GM12874 (cell line): ENCODE results near the gene GIMAP8.

Experiments
- TF ChIP-seq, protein P1 (sequence below): IDR thresholded peaks from 2 replicates; pipeline ENCODE4 v1.5.1; 2011; ENCODE audit warnings: low read depth, mild to moderate bottlenecking, control low read depth, low read length, moderate library complexity; ENCODE audit not compliant: insufficient read depth

The GIMAP8 gene

DNA sequence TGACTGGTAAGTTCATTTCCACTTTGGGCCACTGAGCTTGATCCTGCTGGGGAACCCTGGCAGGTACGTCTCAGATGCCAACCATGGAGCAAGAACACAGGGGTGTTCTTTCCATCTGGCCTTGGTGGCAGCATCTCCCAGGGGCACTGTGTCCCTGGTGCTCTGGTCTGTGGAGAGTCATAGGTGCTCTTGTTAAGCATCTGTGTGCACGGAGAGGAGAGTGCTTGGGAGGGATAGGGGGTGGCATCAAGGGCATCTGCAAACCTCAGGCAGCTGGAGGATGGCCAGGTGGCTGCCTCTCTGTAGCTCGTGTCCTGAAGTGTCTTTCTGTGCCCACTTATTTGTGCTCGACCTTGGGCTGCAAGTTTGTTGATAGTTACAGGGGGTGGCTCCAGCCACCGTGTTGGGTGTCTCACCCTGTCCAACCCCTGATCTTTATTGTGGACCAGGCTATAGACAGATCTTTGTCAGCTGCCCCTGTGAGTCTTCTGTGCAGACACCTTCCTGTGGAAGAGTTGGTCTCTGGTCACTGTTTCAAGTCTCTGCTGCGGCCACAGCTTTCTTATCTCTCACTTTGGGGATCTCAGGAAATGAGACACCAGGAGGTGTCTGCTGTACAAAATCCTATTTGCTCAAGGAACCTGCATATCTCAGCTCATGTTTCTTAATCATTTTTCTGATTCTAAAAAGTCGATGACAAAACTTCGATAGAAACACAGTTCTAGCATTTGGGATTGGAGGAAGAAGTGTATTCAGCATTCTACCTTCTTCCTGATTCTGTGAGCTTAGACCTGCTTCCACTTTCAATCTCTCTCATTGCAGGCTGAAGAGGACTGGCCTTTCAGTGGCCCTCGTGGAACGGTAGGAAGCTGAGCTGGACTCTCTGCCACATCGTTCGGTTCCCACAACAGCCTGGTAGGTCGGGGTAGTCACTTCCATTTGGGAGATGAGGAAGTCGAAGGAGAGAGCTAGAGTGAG lies 17.2 kb upstream of the GIMAP8 start:
- TF ChIP-seq, protein P1, sequence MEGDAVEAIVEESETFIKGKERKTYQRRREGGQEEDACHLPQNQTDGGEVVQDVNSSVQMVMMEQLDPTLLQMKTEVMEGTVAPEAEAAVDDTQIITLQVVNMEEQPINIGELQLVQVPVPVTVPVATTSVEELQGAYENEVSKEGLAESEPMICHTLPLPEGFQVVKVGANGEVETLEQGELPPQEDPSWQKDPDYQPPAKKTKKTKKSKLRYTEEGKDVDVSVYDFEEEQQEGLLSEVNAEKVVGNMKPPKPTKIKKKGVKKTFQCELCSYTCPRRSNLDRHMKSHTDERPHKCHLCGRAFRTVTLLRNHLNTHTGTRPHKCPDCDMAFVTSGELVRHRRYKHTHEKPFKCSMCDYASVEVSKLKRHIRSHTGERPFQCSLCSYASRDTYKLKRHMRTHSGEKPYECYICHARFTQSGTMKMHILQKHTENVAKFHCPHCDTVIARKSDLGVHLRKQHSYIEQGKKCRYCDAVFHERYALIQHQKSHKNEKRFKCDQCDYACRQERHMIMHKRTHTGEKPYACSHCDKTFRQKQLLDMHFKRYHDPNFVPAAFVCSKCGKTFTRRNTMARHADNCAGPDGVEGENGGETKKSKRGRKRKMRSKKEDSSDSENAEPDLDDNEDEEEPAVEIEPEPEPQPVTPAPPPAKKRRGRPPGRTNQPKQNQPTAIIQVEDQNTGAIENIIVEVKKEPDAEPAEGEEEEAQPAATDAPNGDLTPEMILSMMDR, result no peak

DNA sequence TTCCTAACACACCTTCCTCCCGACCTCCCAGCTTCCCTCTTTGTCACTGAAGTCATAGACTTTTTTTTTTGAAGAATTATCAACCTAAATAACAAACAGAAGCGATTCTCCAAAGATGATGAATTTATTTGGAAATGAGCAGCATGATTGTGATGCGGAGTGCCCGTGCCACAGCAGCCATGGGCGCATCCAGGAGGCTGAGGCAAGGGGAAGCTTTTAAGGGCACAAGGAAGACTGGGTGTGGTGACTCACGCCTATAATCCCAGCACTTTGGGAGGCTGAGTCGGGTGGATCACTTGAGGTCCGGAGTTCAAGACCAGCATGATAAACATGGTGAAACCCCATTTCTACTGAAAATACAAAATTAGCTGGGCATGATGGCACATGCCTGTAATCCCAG lies 16.2 kb upstream of the GIMAP8 start:
- TF ChIP-seq, protein P1, result no peak

DNA sequence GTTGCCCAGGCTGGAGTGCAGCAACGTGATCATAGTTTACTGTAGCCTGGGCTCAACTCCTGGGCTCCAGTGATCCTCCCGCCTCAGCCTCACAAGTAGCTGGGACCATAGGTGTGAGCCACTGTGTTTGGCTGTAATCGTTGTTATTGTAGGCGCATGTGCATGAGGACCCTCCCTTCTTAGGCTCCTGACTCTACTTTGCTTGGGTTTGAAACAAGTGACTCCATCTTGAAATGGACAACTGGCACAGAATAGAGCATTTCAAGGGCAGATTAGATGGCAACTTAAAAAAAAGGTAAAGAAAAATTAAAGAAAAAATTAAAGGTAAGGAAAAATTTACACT lies 15.4 kb upstream of the GIMAP8 start:
- TF ChIP-seq, protein P1, result no peak

DNA sequence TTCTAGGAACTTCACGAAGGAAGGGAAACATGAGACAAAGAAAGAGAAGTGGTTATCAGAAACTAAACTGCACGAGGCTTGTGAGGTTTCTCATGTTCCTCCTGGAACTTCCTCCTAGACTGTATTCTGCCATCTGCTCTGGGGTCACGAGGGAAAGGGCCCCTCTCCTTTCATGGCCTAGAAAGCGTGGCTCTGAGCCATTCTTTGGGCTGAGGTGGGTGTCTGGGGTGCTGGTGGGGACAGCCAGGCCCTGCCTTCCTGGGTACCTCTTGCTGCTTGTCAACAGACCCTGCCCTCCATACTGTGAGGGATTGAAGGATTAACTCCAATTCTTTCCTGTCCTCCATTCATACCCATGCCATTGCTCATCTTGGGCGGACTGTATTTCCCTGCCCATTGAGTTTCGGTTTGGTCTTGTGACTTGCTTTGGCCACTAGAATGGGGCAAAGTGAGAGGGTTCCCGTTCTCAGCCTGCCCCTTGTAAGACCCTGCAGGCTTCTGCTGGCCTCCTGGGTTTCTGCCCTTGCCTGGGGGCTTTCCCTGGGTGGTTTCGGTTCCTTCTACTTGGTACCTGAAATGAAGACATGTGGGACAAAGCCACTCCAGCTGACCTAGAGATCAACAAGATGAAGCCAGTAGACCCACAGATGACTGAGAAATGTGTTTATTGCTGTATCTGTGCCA lies 14.9 kb upstream of the GIMAP8 start:
- TF ChIP-seq, protein P1, result no peak

DNA sequence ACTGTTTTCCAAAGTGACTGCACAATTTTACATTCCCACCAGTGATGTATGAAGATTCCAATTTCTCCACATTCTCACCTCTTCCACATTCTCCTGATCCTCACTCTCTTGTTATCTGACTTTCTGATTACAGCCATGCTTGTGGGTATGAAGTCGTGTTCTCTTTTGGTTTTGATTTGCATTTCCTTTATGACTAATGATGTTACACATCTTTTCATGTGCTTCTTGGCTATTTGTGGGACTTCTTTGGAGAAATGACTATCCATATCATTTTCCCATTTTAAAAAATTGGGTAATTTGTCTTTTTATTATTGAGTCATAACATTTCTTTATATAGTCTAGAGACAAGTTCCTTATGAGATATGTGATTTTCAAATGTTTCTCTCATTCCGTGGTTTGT lies 10.5 kb upstream of the GIMAP8 start:
- TF ChIP-seq, protein P1, result no peak

DNA sequence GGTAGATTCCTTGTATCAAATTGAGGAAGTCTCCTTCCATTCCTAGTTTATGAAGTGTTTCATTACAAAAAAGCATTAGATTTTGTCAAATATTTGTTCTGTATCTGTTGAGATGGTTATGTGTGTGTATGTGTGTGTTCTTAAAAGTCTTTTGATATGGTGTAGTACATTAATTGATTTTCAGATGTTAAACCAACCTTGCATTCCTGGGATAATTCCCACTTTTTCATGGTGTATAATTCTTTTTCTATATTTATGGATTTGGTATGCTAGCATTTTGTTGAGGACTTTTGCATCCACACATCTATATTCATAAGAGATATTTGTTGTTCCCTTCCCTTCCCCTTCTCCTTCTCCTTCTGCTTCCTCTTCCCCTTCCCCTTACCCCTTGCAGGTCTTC lies 8.9 kb upstream of the GIMAP8 start:
- TF ChIP-seq, protein P1, result no peak

DNA sequence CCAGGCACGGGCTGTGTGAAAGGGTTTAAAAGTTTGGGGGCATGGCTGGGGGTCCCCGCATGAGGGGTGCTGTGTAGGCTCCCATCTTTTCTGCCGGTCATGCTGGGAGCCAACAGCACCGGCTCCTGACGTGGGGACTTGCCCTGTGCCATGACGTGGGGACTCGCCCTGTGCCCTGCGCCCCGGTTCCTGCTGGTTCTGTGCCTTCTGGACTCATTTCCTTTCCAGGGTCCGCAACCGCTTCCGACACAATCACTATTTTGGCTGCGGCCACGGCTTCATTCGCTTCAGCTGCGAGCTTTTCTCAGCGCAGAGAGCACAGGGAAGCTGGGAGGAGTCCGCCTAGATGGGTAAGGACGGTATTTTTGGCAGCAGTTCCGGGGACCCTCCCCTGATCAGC lies 7.6 kb upstream of the GIMAP8 start:
- TF ChIP-seq, protein P1, result no peak
